Mesenchymal stem cell (in vitro differentiated cells and primary cell): ENCODE results near the gene COQ7.

Source experiments
- DNase-seq: peaks from one replicate; pipeline ENCODE4 v3.0.0-alpha.2; 2013
- H2AFZ ChIP-seq: one replicate; pipeline ENCODE4 v1.6.1; 2013; ENCODE audit warnings: low read depth, mild to moderate bottlenecking, control low read depth, inconsistent platforms, low read length, moderate library complexity
- H2AK5ac ChIP-seq: 2 replicates; pipeline ENCODE4 v1.6.1; 2013; ENCODE audit warnings: low read length, moderate library complexity, mild to moderate bottlenecking, inconsistent platforms; ENCODE audit not compliant: severe bottlenecking
- H2BK120ac ChIP-seq: one replicate; pipeline ENCODE4 v1.6.1; 2013; ENCODE audit warnings: low read depth, mild to moderate bottlenecking, inconsistent platforms, low read length, moderate library complexity
- H2BK12ac ChIP-seq, 2 experiments: one replicate each; pipeline ENCODE4 v1.6.1; 2013; ENCODE audit warnings: inconsistent platforms in 2 of 2, low read length in 2 of 2, mild to moderate bottlenecking in 2 of 2, moderate library complexity in 2 of 2, control low read depth in 1 of 2
- H2BK15ac ChIP-seq: one replicate; pipeline ENCODE4 v1.6.1; 2013; ENCODE audit warnings: mild to moderate bottlenecking, low read depth, inconsistent platforms; ENCODE audit not compliant: poor library complexity, severe bottlenecking
- H2BK5ac ChIP-seq: 2 replicates; pipeline ENCODE4 v1.6.1; 2013; ENCODE audit warnings: low read depth, mild to moderate bottlenecking, low read length, control low read depth, inconsistent platforms; ENCODE audit not compliant: poor library complexity, severe bottlenecking
- H3K14ac ChIP-seq, 2 experiments: one replicate each; pipeline ENCODE4 v1.6.1; 2013; ENCODE audit warnings: inconsistent platforms in 2 of 2, low read length in 2 of 2, control low read depth in 1 of 2, mild to moderate bottlenecking in 1 of 2, moderate library complexity in 1 of 2
- H3K18ac ChIP-seq, 2 experiments: one replicate each; pipeline ENCODE4 v1.6.1; 2013; ENCODE audit warnings: inconsistent platforms in 2 of 2, low read length in 2 of 2, control low read depth in 1 of 2, low read depth in 1 of 2, mild to moderate bottlenecking in 1 of 2
- H3K23ac ChIP-seq, 2 experiments: one replicate each; pipeline ENCODE4 v1.6.1; 2013; ENCODE audit warnings: inconsistent platforms in 2 of 2, low read length in 2 of 2, mild to moderate bottlenecking in 2 of 2, moderate library complexity in 2 of 2, control low read depth in 1 of 2
- H3K27ac ChIP-seq: 2 replicates; pipeline ENCODE4 v1.5.1; 2013; ENCODE audit warnings: mild to moderate bottlenecking, moderate library complexity, low read length, control low read depth, inconsistent platforms; ENCODE audit not compliant: poor library complexity, severe bottlenecking
- H3K27me3 ChIP-seq, 2 experiments: 2 replicates each; pipeline versions ENCODE4 v1.6.1 to v1.7.0; 2013; ENCODE audit warnings: low read length in 2 of 2, mild to moderate bottlenecking in 2 of 2, moderate library complexity in 2 of 2, control low read depth in 1 of 2, inconsistent platforms in 1 of 2; ENCODE audit not compliant: control insufficient read depth in 1 of 2, insufficient read depth in 1 of 2
- H3K36me3 ChIP-seq, 2 experiments: 2 replicates each; pipeline versions ENCODE4 v1.6.1 to v1.7.0; 2013; ENCODE audit warnings: low read length in 2 of 2, control low read depth in 1 of 2, inconsistent platforms in 1 of 2, low read depth in 1 of 2, mild to moderate bottlenecking in 1 of 2; ENCODE audit not compliant: insufficient read depth in 2 of 2, control insufficient read depth in 1 of 2
- H3K4ac ChIP-seq, 2 experiments: one replicate each; pipeline ENCODE4 v1.6.1; 2013; ENCODE audit warnings: inconsistent platforms in 2 of 2, low read length in 2 of 2, mild to moderate bottlenecking in 2 of 2, moderate library complexity in 2 of 2, control low read depth in 1 of 2, low read depth in 1 of 2
- H3K4me1 ChIP-seq: 2 replicates; pipeline ENCODE4 v1.6.1; 2013; ENCODE audit warnings: low read depth, low read length, control low read depth; ENCODE audit not compliant: control insufficient read depth, insufficient read depth
- H3K4me2 ChIP-seq: 2 replicates; pipeline ENCODE4 v1.6.1; 2013; ENCODE audit warnings: low read length, mild to moderate bottlenecking, inconsistent platforms; ENCODE audit not compliant: poor library complexity, severe bottlenecking
- H3K4me3 ChIP-seq, 2 experiments: 2 replicates each; pipeline versions ENCODE4 v1.5.1 to v1.7.0; 2013; ENCODE audit warnings: low read length in 2 of 2, mild to moderate bottlenecking in 2 of 2, control low read depth in 1 of 2, low read depth in 1 of 2; ENCODE audit not compliant: insufficient read depth in 1 of 2
- H3K79me1 ChIP-seq: replicated peaks from 2 replicates; pipeline ENCODE4 v1.6.1; 2013; ENCODE audit warnings: mild to moderate bottlenecking, control low read depth, low read length, inconsistent platforms; ENCODE audit not compliant: poor library complexity, severe bottlenecking
- H3K9ac ChIP-seq: 2 replicates; pipeline ENCODE4 v1.7.0; 2013; ENCODE audit warnings: mild to moderate bottlenecking, low read length, moderate library complexity
- H3K9me3 ChIP-seq: 2 replicates; pipeline ENCODE4 v1.7.0; 2013; ENCODE audit warnings: mild to moderate bottlenecking, low read length; ENCODE audit not compliant: control insufficient read depth
- H4K8ac ChIP-seq: one replicate; pipeline ENCODE4 v1.6.1; 2013; ENCODE audit warnings: inconsistent platforms, mild to moderate bottlenecking, low read length, moderate library complexity
- H4K91ac ChIP-seq: one replicate; pipeline ENCODE4 v1.6.1; 2013; ENCODE audit warnings: mild to moderate bottlenecking, low read length, inconsistent platforms
- WGBS: methylation state at CpG from one replicate; pipeline ENCODE4 v1.1.7; 2013; ENCODE audit warnings: mixed read lengths; 5-methylcytosine and 5-hydroxymethylcytosine counted together

Gene COQ7

GRCh38 chr16:19084879-19085278, 17.5 kb downstream of the COQ7 start:
- peaks cover 4% of the 10 kb centered on the region for H3K4me1 ChIP-seq
- no peak overlapping the region for H2BK120ac ChIP-seq
- no peak overlapping the region for H3K23ac ChIP-seq
- H2BK5ac ChIP-seq: no peak overlapping the region
- H3K4me3 ChIP-seq: no peak overlapping the region
- H3K9ac ChIP-seq: no peak overlapping the region
- no peak overlapping the region for H2AFZ ChIP-seq
- no peak for DNase-seq
- no peak overlapping the region for H2BK12ac ChIP-seq
- no peak overlapping the region for H4K8ac ChIP-seq
- H4K91ac ChIP-seq: no peak overlapping the region
- H3K4ac ChIP-seq: no peak overlapping the region
- no peak overlapping the region for H3K4me2 ChIP-seq
- H3K79me1 ChIP-seq: no peaks in the 10 kb centered on the region
- H3K18ac ChIP-seq: no peak overlapping the region
- WGBS: 97% methylated on average over 4 of the region's 5 CpGs
- no peak overlapping the region for H2AK5ac ChIP-seq
- no peaks in the 10 kb centered on the region for H3K9me3 ChIP-seq
- no peaks in the 10 kb centered on the region for H3K27me3 ChIP-seq
- H3K27ac ChIP-seq: no peak overlapping the region
- no peak overlapping the region for H2BK15ac ChIP-seq
- peaks cover 0 to 17% of the 10 kb centered on the region in 2 experiments for H3K36me3 ChIP-seq
- H3K14ac ChIP-seq: no peak overlapping the region

GRCh38 chr16:19085679-19086200, 18.3 kb downstream of the COQ7 start:
- H2BK120ac ChIP-seq: no peak overlapping the region

GRCh38 chr16:19086322-19087199, 19.1 kb downstream of the COQ7 start:
- Histone ChIP-seq H3K4ac (peak overlapping the region in 1 of 2 experiments; percentile 26), H2BK120ac (no peak overlapping the region), H3K4me1 (peaks cover 4% of the 10 kb centered on the region), H4K91ac (peak overlapping the region; percentile 45), H3K79me1 (no peaks in the 10 kb centered on the region), H4K8ac (peak overlapping the region; percentile 79), H2AK5ac (no peak overlapping the region), H3K4me2 (peak overlapping the region; percentile 74), H3K27me3 (no peaks in the 10 kb centered on the region), H3K18ac (peak overlapping the region in 1 of 2 experiments; percentile 52), H3K27ac (no peak overlapping the region), H2AFZ (peak overlapping the region; percentile 21), H2BK15ac (peak overlapping the region; percentile 96), H3K23ac (no peak overlapping the region), H3K9ac (peak overlapping the region; percentile 88), H2BK5ac (no peak overlapping the region), H3K9me3 (peaks cover 2% of the 10 kb centered on the region), H3K14ac (no peak overlapping the region), H3K36me3 (peaks cover 0 to 7% of the 10 kb centered on the region in 2 experiments), H2BK12ac (peak overlapping the region in 1 of 2 experiments; percentile 25), H3K4me3 (peak overlapping the region in 1 of 2 experiments; percentile 82)
- peak; percentile 83 for DNase-seq
- WGBS: 20% methylated on average over 52 of the region's 52 CpGs

More at GRCh38 chr16:19085679-19086200, 18.3 kb downstream of the COQ7 start:
- Histone ChIP-seq H2AFZ (no peak overlapping the region), H3K23ac (no peak overlapping the region), H3K4ac (no peak overlapping the region), H3K14ac (no peak overlapping the region), H3K27me3 (no peaks in the 10 kb centered on the region), H3K79me1 (no peaks in the 10 kb centered on the region), H2BK12ac (no peak overlapping the region), H2BK15ac (no peak overlapping the region), H2AK5ac (no peak overlapping the region), H3K36me3 (peaks cover 0 to 14% of the 10 kb centered on the region in 2 experiments), H3K27ac (no peak overlapping the region), H4K91ac (no peak overlapping the region), H3K4me3 (peak overlapping the region in 1 of 2 experiments; percentile 82), H4K8ac (no peak overlapping the region), H3K4me2 (no peak overlapping the region), H2BK5ac (no peak overlapping the region), H3K4me1 (peaks cover 4% of the 10 kb centered on the region), H3K9me3 (no peaks in the 10 kb centered on the region), H3K18ac (no peak overlapping the region), H3K9ac (peak overlapping the region; percentile 88)
- WGBS: 59% methylated on average over 8 of the region's 8 CpGs
- DNase-seq: peak; percentile 34

GRCh38 chr16:19088341-19088916, 21.0 kb downstream of the COQ7 start:
- Histone ChIP-seq H2BK5ac (no peak overlapping the region), H3K36me3 (no peaks in the 10 kb centered on the region), H3K4ac (no peak overlapping the region), H2BK120ac (no peak overlapping the region), H3K23ac (no peak overlapping the region), H3K18ac (no peak overlapping the region), H3K27ac (no peak overlapping the region), H2AFZ (no peak overlapping the region), H3K27me3 (no peaks in the 10 kb centered on the region), H3K14ac (no peak overlapping the region), H3K9me3 (peaks cover 2% of the 10 kb centered on the region), H2BK15ac (no peak overlapping the region), H3K79me1 (no peaks in the 10 kb centered on the region), H4K8ac (no peak overlapping the region), H3K4me2 (no peak overlapping the region), H3K9ac (no peak overlapping the region), H3K4me1 (peaks cover 6% of the 10 kb centered on the region), H3K4me3 (no peak overlapping the region), H2BK12ac (no peak overlapping the region), H4K91ac (no peak overlapping the region), H2AK5ac (no peak overlapping the region)
- 90% methylated on average over 3 of the region's 5 CpGs for WGBS
- DNase-seq: no peak
